GM12878 (cell line): ENCODE measurements around the gene DOCK1. TPM values are rescaled to one million over a fixed set of nuclear protein-coding genes. Genes with fewer than 3 reads are reported as not detected.

Experiments
- ATAC-seq: fragments of 200-7000 bp; cut with Tn5 transposase; 3 replicates; pipeline ENCODE4 v1.9.1; 2020; ENCODE audit warnings: mild to moderate bottlenecking, moderate library complexity
- BruUV-seq: library from RNA; stranded (reverse); fragments of 400-500 nt; replicated peaks from 2 replicates; lab custom pipeline; 2021; lab: Mats Ljungman, UMichigan
- CTCF ChIA-PET: fragments of 300-600 bp; sonication (Branson Sonifier 250); formaldehyde crosslinking; extraction: SDS; loops from one replicate; lab custom pipeline; 2021; ENCODE audit warnings: inconsistent platforms; lab: Yijun Ruan, JAX
- POLR2A ChIA-PET: fragments of 350-600 bp; formaldehyde crosslinking; extraction: SDS; loops from one replicate; lab custom pipeline; 2021; ENCODE audit warnings: inconsistent platforms; lab: Charles Lee
- RAD21 ChIA-PET: fragments of 300-600 bp; sonication (Branson Sonifier 250); formaldehyde crosslinking; loops from one replicate; lab custom pipeline; 2023; ENCODE audit warnings: antibody characterized with exemption; ENCODE audit not compliant: unreplicated experiment; lab: Charles Lee
- SMC1A ChIA-PET: fragments of 300-600 bp; sonication (Branson Sonifier 250); formaldehyde crosslinking; loops from one replicate; lab custom pipeline; 2023; ENCODE audit not compliant: unreplicated experiment, uncharacterized antibody; lab: Charles Lee
- DNase-seq: peaks from one replicate; pipeline ENCODE4 v3.0.0-alpha.2; 2011; ENCODE audit warnings: low read depth, low spot score
- FAIRE-seq: peaks from 3 replicates; lab custom pipeline; 2011; peaks lifted over from hg19 to GRCh38; lab: Jason Lieb, UNC
- H2AFZ ChIP-seq: 2 replicates; pipeline ENCODE4 v1.6.0; 2011; ENCODE audit warnings: low read depth, low read length, control low read depth; ENCODE audit not compliant: control insufficient read depth
- H3K27ac ChIP-seq: 2 replicates; pipeline ENCODE4 v1.5.1; 2011; ENCODE audit warnings: control low read depth; ENCODE audit not compliant: control insufficient read depth, insufficient read depth
- H3K27me3 ChIP-seq, 2 experiments: replicated peaks in 1 of 2; 2 replicates each; pipeline versions ENCODE4 v1.6.0 to v1.6.1; 2011; ENCODE audit warnings: low read length in 1 of 2; ENCODE audit not compliant: control insufficient read depth in 2 of 2, insufficient read depth in 2 of 2
- H3K36me3 ChIP-seq, 2 experiments: 2 replicates each; pipeline ENCODE4 v1.5.1; 2011; ENCODE audit warnings: low read length in 1 of 2; ENCODE audit not compliant: control insufficient read depth in 2 of 2, insufficient read depth in 2 of 2
- H3K4me1 ChIP-seq: 2 replicates; pipeline ENCODE4 v1.6.1; 2011; ENCODE audit warnings: mild to moderate bottlenecking, low read length, moderate library complexity, mixed read lengths; ENCODE audit not compliant: control insufficient read depth, insufficient read depth
- H3K4me2 ChIP-seq: 2 replicates; pipeline ENCODE4 v1.6.0; 2011; ENCODE audit warnings: control low read depth; ENCODE audit not compliant: control insufficient read depth, insufficient read depth
- H3K4me3 ChIP-seq: fragments of 200-600 bp; sonication (generic); 2 replicates; pipeline ENCODE4 v1.5.1; 2016
- H3K79me2 ChIP-seq: 2 replicates; pipeline ENCODE4 v1.6.0; 2011; ENCODE audit warnings: low read length; ENCODE audit not compliant: control insufficient read depth, insufficient read depth
- H3K9ac ChIP-seq: 2 replicates; pipeline ENCODE4 v1.8.0; 2011; ENCODE audit warnings: low read length, control low read depth, mixed read lengths; ENCODE audit not compliant: control insufficient read depth, insufficient read depth
- H3K9me3 ChIP-seq: replicated peaks from 3 replicates; pipeline ENCODE4 v1.5.1; 2011; ENCODE audit warnings: mild to moderate bottlenecking, low read length; ENCODE audit not compliant: control insufficient read depth, insufficient read depth
- H4K20me1 ChIP-seq: 2 replicates; pipeline ENCODE4 v1.6.0; 2011; ENCODE audit not compliant: control insufficient read depth, insufficient read depth
- CEBPZ ChIP-seq: fragments of 150-350 bp; IDR thresholded peaks from 2 replicates; pipeline ENCODE4 v1.6.1; 2016; ENCODE audit warnings: low read depth, low read length
- CHD4 ChIP-seq: fragments of 200-600 bp; sonication (generic); IDR thresholded peaks from 2 replicates; pipeline ENCODE4 v1.6.1; 2016; ENCODE audit warnings: mild to moderate bottlenecking
- E2F4 ChIP-seq: IDR thresholded peaks from 2 replicates; pipeline ENCODE4 v1.6.1; 2012; ENCODE audit warnings: low read depth, low read length, improper control_type of control experiment
- HDGF ChIP-seq: fragments of 450-650 bp; IDR thresholded peaks from 2 replicates; pipeline ENCODE4 v1.6.1; 2016; ENCODE audit warnings: antibody characterized with exemption
- IKZF1 ChIP-seq: fragments of 450-650 bp; conservative IDR thresholded peaks from 2 replicates; pipeline ENCODE4 v1.6.1; 2017; ENCODE audit warnings: antibody characterized with exemption, mild to moderate bottlenecking
- IRF4 ChIP-seq: IDR thresholded peaks from 2 replicates; pipeline ENCODE4 v1.6.1; 2011; ENCODE audit warnings: low read depth, low read length
- PML ChIP-seq: IDR thresholded peaks from 2 replicates; pipeline ENCODE4 v1.6.1; 2012; ENCODE audit warnings: low read length, inconsistent platforms
- POLR2AphosphoS2 ChIP-seq: IDR thresholded peaks from 2 replicates; pipeline ENCODE4 v1.6.1; 2011; ENCODE audit warnings: low read depth, mild to moderate bottlenecking, low read length, improper control_type of control experiment, moderate library complexity
- REST ChIP-seq: IDR thresholded peaks from 2 replicates; pipeline ENCODE4 v1.6.1; 2012; ENCODE audit warnings: mild to moderate bottlenecking, low read depth, low read length
- SKIL ChIP-seq: fragments of 450-650 bp; IDR thresholded peaks from 2 replicates; pipeline ENCODE4 v1.6.1; 2017; ENCODE audit warnings: mild to moderate bottlenecking, low read depth, inconsistent platforms; ENCODE audit not compliant: poor library complexity, severe bottlenecking
- USF1 ChIP-seq: IDR thresholded peaks from 2 replicates; pipeline ENCODE4 v1.6.1; 2011; ENCODE audit warnings: borderline replicate concordance, low read depth, mild to moderate bottlenecking, moderate library complexity, mixed read lengths, low read length; ENCODE audit not compliant: insufficient read depth; ENCODE audit errors: extremely low read length
- USF2 ChIP-seq: IDR thresholded peaks from 2 replicates; pipeline ENCODE4 v1.6.1; 2011; ENCODE audit warnings: low read depth, low read length, improper control_type of control experiment, borderline replicate concordance
- WGBS: methylation state at CpG from one replicate; pipeline ENCODE4 v1.1.6; 2016; ENCODE audit warnings: low lambda C conversion rate; ENCODE audit not compliant: insufficient replicate concordance, insufficient coverage; ENCODE audit errors: missing lambda C conversion rate; 5-methylcytosine and 5-hydroxymethylcytosine counted together
- in situ Hi-C: fragments of 300-500 bp; cut with MboI; formaldehyde crosslinking; loops from 9 replicates; pipeline ENCODE4 v1.14.3; 2018; ENCODE audit warnings: mixed read lengths
- intact Hi-C: fragments of 100-400 bp; cut with micrococcal nuclease; formaldehyde crosslinking; loops from one replicate; pipeline ENCODE4 v1.14.2; 2022; ENCODE audit not compliant: unreplicated experiment
- polyA plus RNA-seq, 11 experiments: library from polyadenylated mRNA; depleted of rRNA in 4 of 11; unstranded in 6 of 11; stranded (reverse) in 5 of 11; fragments of >200 nt; fragmentation: Nextera tagmentation in 4 of 11; fragmentation: Illumina TruSeq in 1 of 11; extraction: Ambion mirVana in 4 of 11; extraction: Trizol in 1 of 11; gene quantifications; 1 replicate in 1 of 11; 2 replicates in 10 of 11; pipeline versions ENCODE4 v1.2.1 to v1.2.3, GENCODE V29; 2011 to 2016; ENCODE audit warnings: inconsistent platforms in 2 of 11, missing spikeins in 2 of 11, low read depth in 1 of 11
- total RNA-seq, 4 experiments: library from RNA; depleted of rRNA in 3 of 4; stranded (reverse); fragments of >200 nt in 3 of 4; fragmentation: Illumina TruSeq in 1 of 4; extraction: Trizol in 1 of 4; gene quantifications; 2 replicates each; pipeline versions ENCODE4 v1.2.1 to v1.2.3, GENCODE V29; 2013 to 2021

DOCK1 gene
- total and polyA plus RNA-seq, 10 of the 15 experiments (the other 5 are each of a cell fraction or from before 2014, with no cell fraction given) = 0.05 to 0.18 TPM; not detected in 8

- H3K36me3 ChIP-seq = no peaks in the 10 kb centered on the region
- WGBS = 21% methylated on average over 8 of the region's 8 CpGs
- no peak overlapping the region for H2AFZ ChIP-seq
- POLR2A ChIA-PET = no interaction called here
- H3K79me2 ChIP-seq = no peaks in the 10 kb centered on the region
- RAD21 ChIA-PET = no interaction called here
- no peak overlapping the region for H3K4me3 ChIP-seq
- H3K4me2 ChIP-seq = no peak overlapping the region
- in situ Hi-C loops (no loop called here), intact Hi-C loops (no loop called here)
- no peak overlapping the region for H3K27ac ChIP-seq
- H4K20me1 ChIP-seq = no peaks in the 10 kb centered on the region
- DNase-seq (no peak), FAIRE-seq (no peak), ATAC-seq (no peak)
- BruUV-seq = no TSS peak
- CTCF ChIA-PET = no interaction called here
- no peaks in the 10 kb centered on the region for H3K27me3 ChIP-seq
- no peaks in the 10 kb centered on the region for H3K4me1 ChIP-seq
- no peak overlapping the region for H3K9ac ChIP-seq
- SMC1A ChIA-PET = interaction anchor here (1.1 kb wide), 1 partner anchor 11 kb away, joined by 4 read pairs; no protein-coding TSS in a partner anchor
- H3K9me3 ChIP-seq = no peaks in the 10 kb centered on the region; the same call in 2 of the 3 replicates
- TF ChIP-seq CHD4 (no peak), E2F4 (no peak), REST (no peak), CEBPZ (no peak), USF2 (no peak), IKZF1 (no peak), USF1 (no peak), IRF4 (no peak), SKIL (no peak), POLR2AphosphoS2 (no peak), HDGF (no peak), PML (no peak)
Measured at GRCh38 chr10:127257395-127257794, 352.2 kb downstream of the DOCK1 start.
